Islet of Langerhans (tissue), 1 donor: ENCODE data around the gene SEC24C.
A peak's percentile ranks its signal among the peaks of the same experiment; 100 is the strongest.
"Not testable (repeated sequence)": the region's sequence is repeated elsewhere in the genome, so short reads cannot be mapped to it uniquely, and the experiment has no call there.

Experiments used
- FAIRE-seq: peaks from one replicate; lab custom pipeline; 2011; peaks lifted over from hg19 to GRCh38; lab: Jason Lieb, UNC

SEC24C gene

DNA sequence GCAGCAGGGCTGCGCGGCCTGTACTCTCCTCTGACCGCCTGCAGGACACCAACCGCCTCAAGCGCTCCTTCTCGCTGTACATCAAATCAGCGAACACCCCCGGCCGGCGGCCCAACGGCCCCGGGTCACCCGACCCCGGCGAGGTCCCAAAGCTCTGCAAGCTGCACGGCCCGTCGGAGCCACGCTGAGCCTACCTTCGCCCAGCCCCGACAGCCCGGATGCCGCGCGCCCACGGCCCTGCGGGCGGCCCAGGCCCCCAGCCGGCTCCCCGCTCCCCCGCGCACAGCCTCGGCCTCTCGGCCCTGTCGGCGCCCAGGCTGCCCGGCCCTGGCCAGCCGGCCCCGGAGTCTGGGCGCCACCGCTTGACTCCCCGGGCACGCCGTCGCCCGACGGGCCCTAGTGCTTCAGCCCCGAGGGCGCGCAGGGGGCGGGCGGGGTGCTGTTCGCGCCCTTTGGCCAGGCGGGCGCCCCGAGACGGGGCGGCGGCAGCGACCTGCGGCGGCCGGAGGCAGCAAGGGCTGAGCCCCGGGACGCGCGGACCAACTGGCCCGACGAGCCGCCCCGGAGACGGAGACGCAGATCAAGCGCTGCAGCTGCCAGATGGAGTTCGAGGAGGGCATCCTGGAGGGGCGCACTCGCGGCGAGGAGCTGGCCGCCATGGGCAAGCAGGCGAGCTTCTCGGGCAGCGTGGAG, 11.1 kb upstream of the SEC24C start:
- no peak for FAIRE-seq

DNA sequence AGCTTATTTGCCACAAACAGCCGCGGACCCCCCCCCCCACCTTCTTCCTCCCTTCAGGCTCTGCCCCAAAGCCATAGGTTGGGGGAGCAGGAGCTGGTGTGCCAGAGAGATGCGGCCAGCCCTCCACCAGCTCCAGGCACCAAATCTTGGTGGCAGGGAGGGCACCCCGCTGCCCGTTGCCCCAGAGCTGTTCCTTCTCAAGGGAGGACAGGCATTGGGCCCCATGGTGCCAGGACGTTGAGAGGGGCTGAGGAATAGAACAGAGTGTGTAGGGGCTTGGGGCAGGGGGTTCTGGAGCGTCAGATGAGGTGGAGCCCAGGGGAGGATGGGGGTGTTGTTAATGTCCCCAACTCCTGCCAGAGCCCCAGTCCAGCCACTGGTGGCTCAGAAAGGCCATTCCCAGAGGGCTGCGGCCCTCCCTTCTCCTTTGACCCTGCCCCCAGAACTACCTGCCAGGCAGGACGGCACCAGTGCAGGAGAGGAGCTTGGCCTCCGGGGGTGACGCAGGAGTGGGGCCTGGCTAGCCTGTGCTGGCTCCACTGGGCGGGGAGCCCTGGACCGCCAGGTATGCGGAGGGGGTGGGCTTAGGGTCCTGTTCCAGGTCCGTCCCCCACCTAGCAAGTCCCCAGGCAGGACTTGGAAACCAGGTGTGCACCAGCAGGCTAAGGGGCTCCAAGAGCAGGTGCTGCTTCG, 10.0 kb upstream of the SEC24C start:
- FAIRE-seq, result no peak

DNA sequence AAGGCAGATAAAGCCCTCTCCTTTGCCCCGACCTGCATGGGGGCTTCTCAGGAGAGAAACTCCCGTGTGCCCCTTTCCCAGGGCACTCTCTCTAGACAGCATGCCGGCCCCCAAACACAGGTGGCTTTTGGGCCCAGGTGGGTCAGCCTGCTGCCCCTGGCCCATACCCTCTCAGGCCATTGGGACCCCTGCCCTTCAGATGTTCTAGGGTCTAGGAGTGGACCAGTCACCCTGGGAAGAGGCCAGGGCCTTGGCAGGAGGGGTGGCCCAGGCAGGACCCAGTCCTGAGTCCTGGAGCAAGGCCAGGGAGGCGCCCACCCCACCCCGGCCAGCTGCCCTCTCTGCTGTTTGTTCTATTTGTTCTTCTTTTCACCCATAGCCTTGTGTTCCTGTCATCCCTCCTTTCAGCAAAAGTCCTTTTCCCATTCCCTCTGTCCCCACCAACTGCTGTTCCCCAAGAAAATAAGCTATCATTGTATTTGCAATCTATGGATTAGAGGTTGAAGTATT, 9.3 kb upstream of the SEC24C start:
- no peak for FAIRE-seq

DNA sequence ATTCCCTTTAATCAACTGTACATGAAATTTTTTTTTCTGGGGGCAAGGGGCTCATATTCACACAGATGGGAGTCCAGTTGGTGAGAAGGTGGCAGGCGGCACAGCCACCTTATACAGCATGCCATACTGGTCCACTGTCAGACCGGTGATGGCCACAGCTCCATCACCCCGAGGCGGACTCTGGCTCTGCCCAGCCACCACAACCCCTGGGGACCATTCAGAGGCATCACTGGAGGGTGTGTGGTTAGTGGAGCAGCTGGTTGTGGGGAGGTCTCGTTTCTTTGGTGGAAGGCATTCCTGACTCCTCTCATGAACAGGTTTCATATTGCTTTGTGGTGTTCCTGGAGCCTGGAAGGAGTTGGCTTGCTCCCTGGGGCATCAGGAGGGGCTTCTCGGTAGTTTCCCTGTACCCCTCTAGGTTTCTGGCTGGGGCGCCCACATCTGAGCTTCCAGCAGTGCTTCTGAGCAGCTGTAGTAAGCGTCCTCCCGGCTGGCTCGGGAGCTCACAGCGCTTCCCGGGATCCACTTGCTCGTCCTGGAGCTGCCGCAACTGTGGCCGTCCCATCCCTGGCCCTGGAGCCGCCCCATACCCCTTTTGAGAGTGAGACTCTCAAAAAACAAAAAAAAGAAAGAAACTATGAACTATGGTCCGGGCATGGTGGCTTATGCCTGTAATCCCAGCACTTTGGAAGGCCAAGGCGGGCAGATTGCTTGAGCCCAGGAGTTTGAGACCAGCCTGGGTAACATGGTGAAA, 3.5 kb upstream of the SEC24C start:
- FAIRE-seq, result not testable (repeated sequence)

DNA sequence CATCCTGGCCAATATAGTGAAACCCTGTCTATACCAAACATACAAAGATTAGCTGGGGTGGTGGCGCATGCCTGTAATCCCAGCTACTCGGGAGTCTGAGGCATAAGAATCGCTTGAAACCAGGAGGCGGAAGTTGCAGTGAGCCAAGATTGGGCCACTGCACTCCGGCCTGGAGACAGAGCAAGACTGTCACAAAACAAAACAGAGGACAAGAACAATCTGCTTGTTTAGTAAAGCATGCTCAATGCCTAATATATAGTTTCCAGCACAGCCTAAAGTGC, 1.8 kb upstream of the SEC24C start:
- no peak for FAIRE-seq

DNA sequence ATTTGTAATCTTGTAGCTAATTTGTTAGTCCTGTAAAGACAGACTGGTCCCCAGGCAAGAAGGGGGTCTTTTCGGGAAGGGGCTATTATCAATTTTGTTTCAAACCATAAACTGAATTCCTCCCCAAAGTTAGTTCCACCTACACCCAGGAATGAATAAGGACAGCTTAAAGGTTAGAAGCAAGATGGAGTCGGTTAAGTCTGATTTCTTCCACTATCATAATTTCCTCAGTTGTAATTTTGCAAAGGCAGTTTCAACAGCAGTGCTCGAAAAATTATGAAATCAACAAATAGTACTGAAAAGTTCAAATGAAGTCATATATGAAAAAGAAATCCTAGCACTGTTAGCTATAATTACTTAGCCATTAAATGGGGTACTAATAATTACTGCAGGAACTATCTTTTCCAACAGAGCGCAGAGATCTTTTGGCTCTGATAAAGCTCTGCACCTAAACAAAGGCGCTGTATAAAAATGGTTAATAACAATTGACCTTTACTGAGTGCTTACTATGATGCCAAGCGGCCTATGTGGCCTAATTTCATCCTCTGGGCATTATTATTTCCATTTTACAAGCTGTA, 756 bp upstream of the SEC24C start:
- FAIRE-seq, result peak; percentile 60

DNA sequence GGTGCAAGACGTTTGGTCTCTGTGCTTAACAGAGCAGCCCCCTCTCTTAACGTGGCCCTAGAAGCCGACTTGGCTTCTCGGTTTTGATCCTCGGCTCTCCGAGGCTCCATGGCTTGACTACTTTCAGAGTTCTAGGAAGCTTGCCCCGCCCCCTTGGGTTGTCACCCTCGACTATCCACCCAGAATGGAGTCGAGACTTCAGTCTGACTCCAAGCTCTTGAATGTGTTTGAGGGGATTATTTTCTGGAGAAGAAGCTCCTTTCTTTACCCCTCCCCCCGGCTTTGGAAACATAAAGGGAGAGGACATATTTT, 448 bp downstream of the SEC24C start:
- no peak for FAIRE-seq

DNA sequence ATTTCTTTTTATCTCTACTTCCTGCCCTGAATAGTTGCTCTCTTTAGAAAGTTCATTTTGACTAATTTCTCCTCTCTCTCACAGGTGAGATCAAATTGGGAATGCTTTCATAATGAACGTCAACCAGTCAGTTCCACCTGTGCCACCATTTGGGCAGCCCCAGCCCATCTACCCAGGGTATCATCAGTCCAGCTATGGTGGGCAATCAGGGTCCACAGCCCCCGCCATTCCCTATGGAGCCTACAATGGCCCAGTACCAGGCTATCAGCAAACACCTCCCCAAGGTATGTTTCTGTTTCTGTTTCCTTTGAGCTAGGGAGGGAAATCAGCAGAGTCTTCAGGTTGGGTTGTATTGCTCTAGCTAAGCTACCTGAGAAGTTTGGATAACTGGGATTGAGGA, 2.5 kb downstream of the SEC24C start:
- FAIRE-seq, result no peak

DNA sequence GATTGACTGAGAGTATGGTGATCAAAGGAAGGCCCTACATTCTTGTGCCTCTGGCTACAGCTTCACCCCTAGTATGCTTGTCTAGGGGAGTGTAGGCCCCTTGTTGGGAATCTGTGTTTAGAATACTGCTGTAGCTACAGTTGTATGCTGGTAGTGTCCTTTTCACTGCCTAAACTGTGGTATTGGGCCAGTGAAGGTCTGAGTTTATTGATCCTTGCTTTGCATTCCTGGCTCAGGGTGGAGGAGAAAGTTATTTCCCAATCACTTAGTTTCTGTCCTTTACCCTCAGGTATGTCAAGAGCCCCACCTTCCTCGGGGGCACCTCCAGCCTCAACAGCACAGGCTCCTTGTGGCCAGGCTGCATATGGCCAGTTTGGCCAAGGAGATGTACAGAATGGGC, 6.6 kb downstream of the SEC24C start:
- FAIRE-seq, result no peak

DNA sequence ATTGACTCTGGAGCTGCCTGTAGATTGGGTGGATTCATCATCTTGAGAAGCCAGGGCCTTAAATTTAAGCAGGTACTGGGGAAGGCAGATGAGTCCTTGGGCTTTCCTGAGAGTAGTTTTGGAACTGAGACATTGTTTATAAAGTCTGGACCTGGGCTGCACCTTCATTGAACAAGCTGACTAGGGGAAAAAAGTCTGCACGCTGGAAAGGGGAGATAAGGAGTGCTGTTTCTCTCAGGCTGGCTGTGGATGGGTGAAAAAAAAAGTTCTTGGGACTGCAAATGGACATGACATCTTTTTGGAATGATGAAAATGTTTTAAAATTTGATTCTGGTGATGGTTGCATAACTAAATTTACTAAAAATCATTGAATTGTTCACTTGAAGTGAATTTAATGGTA, 12.0 kb downstream of the SEC24C start:
- FAIRE-seq, result no peak

DNA sequence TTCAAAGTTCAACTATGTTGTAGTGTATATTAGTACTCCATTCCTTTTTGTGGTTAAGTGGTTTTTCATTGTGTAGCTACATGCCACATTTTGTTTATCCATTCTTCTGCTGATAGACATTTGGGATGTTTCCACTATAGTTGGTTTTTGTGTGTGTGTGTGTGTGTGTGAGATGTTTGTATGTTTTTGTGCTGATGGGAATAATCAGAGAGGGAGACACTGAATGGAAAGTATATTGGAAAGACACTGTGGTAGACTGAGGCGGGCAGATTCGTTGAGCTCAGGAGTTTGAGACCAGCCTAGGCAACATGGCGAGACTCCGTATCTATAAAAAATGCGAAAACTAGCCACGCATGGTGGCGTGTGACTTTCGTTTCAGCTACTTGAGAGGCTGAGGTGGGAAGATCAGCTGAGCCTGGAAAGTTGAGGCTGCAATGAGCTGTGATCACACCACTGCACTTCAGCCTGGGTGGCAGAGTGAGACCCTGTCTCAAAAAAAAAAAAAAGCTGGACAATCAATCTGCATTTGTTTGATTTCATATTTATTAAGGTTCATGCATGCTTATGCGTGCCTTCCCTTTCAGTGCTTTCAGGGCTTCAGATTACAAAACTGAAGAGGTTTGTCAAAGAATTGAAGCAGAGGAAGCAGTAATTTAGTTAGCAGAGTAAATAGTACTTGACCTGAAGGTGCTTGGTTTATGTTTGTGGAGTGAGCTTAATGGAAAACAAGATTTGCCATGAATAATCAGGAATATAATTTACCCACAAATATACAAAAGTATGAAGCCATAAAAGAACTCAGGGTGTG, 14.7 kb downstream of the SEC24C start:
- FAIRE-seq, result no peak

DNA sequence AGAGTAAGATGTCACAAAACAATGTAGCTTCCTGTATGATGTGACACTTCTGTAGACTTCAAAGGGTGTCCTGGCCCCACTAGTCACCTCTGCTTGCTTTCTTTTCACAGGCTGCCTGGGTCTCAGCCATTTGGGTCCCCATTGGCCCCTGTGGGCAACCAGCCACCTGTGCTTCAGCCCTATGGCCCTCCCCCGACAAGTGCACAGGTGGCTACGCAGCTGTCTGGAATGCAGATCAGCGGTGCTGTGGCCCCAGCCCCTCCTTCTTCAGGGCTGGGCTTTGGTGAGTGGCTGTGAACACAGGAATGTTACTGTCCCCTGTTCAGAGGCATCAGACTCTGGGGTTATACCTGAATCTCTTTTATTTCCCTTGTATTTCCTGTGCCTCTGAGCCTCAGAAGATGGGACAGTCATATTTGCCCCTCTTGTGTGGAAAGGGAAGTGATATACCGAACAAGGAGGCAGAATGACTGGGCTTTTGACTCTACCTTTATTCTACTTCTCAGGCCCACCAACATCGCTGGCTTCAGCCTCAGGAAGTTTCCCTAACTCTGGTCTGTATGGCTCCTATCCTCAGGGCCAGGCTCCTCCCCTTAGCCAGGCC, 15.4 kb downstream of the SEC24C start:
- no peak for FAIRE-seq

DNA sequence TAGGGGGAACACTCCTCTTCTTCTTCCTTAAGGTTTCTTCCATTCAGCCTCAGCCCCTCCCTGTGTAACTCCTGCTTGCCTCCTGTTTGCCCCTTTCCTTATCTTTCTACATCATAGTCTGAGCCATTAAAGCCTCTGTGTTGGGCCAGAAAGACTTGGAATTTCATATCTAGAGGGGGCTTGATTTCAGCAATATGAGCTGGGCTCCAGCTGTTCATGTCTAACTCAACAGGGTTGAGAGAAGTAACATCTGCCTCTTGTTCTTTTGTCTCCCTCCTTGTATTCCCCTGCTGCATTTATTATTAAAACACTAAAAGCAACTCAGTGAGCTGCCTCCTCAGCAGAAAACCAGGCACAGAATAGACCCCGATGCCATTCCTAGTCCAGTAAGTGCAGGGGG, 17.6 kb downstream of the SEC24C start:
- no peak for FAIRE-seq

DNA sequence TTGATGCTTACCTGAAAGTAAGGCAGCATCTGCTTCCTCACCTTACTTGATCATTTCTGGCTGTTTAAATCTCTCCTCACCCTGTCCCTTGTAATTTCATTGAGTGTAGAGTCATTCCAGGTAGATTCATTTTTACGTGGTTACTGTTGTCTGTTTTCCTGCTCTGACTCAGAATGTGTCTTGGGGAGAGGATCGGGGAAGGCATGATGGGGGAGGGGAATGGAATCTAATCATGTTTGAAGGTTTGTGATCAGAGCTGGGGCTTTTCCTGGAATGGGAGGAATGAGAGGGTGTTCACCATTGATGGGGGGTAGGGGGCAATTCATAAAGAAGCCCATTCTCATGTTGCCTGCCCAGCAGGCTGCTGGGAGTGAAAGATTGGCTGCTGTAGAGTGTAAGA, 18.7 kb downstream of the SEC24C start:
- no peak for FAIRE-seq

DNA sequence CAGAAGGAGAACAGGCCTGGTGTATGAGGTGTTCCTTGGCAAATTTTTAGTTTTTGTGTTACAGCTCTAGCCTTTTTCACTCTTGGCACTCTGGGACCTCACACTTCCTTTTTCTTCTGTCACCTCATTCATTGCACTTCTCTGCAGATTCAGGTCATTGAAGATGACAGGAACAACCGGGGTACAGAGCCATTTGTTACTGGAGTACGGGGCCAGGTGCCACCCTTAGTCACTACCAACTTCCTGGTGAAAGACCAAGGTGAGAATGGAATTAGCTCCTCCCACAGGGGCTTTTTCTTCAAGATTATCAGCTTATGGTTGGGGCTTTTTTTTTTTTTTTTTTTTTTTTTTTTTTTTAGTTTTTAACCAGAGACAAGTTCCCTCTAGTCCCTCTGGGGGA, 19.2 kb downstream of the SEC24C start:
- no peak for FAIRE-seq

DNA sequence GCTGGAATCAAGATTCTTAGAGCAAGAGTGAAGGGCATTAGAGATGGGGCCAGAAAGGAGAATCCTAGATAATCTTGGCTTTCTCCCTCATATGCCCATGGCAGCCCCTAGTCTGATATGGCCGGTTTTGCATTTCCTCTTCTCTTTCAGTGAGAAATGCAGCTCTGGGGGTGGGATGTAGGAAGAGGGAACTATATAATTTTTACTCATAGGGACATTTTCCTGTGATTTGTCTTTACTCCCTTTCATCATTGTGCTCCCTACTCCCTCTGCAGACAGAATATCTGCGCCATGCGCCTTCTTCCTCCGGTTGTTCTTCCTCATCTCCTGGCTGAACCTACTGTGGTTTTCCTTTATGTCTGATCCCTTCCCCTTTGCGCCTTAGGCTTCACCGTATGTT, 20.9 kb downstream of the SEC24C start:
- no peak for FAIRE-seq

DNA sequence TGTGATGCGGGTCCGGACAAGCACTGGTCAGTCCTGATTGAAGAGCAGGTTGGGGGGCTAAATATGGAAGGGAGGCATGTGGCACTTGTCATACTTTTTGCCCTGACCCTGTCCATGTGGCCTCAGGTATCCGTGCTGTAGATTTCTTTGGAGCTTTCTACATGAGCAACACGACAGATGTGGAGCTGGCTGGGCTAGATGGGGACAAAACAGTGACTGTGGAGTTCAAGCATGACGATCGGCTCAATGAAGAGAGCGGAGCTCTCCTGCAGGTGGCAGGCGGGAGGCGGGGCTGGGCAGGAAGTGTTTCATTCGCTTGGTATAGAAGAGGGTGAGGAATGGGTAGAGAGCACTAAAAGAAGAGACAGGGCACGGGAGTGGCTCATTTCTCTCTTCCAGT, 24.7 kb downstream of the SEC24C start:
- no peak for FAIRE-seq

DNA sequence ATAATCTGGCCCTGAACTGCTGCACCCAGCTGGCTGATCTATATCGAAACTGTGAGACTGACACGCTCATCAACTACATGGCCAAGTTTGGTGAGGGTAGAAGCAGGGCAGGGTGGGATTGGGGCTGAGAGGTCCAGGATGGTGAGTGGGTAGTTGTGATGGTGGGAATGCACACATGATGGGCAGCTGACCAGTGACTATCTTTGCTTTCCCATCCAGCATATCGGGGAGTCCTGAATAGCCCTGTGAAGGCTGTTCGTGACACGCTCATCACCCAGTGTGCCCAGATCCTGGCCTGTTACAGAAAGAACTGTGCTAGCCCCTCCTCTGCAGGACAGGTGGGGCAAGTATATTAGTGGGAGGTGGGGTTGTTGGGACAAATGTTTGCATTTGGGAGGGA, 25.2 kb downstream of the SEC24C start:
- FAIRE-seq, result no peak

DNA sequence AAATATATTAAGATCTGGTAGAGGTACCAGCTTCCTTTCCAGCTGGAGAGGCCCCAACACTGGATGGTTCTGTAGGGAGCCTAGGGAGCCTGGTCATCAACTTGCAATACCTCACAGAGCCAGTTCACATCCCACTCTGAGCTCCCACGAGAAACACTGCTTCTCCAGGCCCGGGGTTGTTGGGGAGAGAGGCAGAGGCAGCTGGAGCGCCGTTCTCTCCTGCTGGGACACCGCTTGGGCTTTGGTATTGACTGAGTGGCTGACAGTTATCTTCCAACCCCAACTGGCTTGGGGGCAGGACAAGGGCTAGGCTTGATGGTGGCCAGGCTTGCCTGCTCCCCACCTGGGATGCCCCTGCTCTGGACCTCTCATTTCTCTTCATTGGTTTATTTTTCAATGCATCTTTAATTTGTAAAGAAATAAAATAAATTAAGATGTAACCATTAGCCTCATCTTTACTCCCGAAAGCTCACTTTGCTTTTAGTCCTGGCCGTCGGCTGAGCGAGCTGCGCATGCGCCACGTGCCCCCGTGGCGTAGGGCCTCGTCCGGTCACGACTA, 27.6 kb downstream of the SEC24C start:
- FAIRE-seq, result no peak

DNA sequence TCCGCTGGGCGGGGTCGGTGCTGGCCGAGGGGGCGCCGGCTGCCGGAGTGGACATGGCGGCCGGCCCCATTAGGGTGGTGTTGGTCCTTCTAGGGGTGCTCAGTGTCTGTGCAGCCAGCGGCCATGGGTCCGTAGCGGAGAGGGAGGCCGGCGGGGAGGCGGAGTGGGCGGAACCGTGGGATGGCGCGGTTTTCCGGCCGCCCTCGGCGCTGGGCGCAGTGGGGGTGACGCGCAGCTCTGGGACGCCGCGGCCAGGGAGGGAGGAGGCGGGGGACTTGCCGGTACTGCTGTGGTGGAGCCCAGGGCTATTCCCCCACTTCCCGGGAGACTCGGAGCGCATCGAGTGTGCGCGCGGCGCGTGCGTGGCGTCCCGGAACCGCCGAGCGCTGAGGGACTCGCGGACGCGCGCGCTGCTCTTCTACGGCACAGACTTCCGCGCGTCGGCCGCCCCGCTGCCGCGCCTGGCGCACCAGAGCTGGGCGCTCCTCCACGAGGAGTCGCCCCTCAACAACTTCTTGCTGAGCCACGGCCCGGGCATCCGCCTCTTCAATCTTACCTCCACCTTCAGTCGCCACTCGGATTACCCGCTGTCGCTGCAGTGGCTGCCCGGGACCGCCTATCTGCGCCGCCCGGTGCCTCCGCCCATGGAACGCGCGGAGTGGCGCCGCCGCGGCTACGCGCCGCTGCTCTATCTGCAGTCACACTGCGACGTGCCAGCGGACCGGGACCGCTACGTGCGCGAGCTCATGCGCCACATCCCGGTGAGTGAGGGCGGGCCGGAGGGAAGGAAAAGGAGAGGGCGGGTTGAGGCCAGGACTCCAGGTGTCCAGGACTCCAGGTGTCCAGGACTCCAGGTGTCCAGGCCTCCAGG, 28.3 kb downstream of the SEC24C start:
- no peak for FAIRE-seq
